Nephron progenitor cell (in vitro differentiated cells): ENCODE measurements around the gene RAD51B.

Experiments
- DNase-seq: peaks from one replicate; pipeline ENCODE4 v3.0.0; 2021
- H3K27ac Mint-ChIP-seq: 2 replicates; pipeline ENCODE4 v1.8.0; 2021; ENCODE audit warnings: mild to moderate bottlenecking, moderate library complexity, mixed read lengths
- H3K27me3 Mint-ChIP-seq: 2 replicates; pipeline ENCODE4 v1.8.0; 2021; ENCODE audit warnings: mild to moderate bottlenecking, low read depth, mixed read lengths; ENCODE audit not compliant: poor library complexity
- H3K36me3 Mint-ChIP-seq: 2 replicates; pipeline ENCODE4 v1.8.0; 2021; ENCODE audit warnings: low read depth, mixed read lengths
- H3K4me1 Mint-ChIP-seq: 2 replicates; pipeline ENCODE4 v1.8.0; 2021; ENCODE audit warnings: mixed read lengths
- H3K4me3 Mint-ChIP-seq: 2 replicates; pipeline ENCODE4 v1.8.0; 2021; ENCODE audit warnings: mild to moderate bottlenecking, moderate library complexity, mixed read lengths
- H3K9me3 Mint-ChIP-seq: 2 replicates; pipeline ENCODE4 v1.8.0; 2021; ENCODE audit warnings: mild to moderate bottlenecking, moderate library complexity, mixed read lengths
- CTCF ChIP-seq: fragments of 200-600 bp; sonication (generic); IDR thresholded peaks from 2 replicates; pipeline ENCODE4 v1.5.0; 2021; ENCODE audit warnings: antibody characterized with exemption

RAD51B gene

GRCh38 chr14:68305738-68306137 is 486.2 kb downstream of the RAD51B start:
- no peak for TF ChIP-seq CTCF

GRCh38 chr14:68306265-68306933 is 486.8 kb downstream of the RAD51B start:
- Mint-ChIP-seq H3K27me3 (peaks cover 3% of the 10 kb centered on the region), H3K27ac (peak overlapping the region; percentile 87), H3K4me3 (no peak overlapping the region), H3K9me3 (peaks cover 22% of the 10 kb centered on the region), H3K36me3 (peaks cover 24% of the 10 kb centered on the region), H3K4me1 (peaks cover 37% of the 10 kb centered on the region)
- TF ChIP-seq CTCF, result no peak
- DNase-seq, result no peak

More at GRCh38 chr14:68305738-68306137, 486.2 kb downstream of the RAD51B start:
- Mint-ChIP-seq H3K4me1 (peaks cover 37% of the 10 kb centered on the region), H3K36me3 (peaks cover 28% of the 10 kb centered on the region), H3K9me3 (peaks cover 29% of the 10 kb centered on the region), H3K4me3 (no peak overlapping the region), H3K27ac (no peak overlapping the region), H3K27me3 (peaks cover under 1% of the 10 kb centered on the region)
- DNase-seq, result no peak

- no peak for TF ChIP-seq CTCF
- peak overlapping the region; percentile 87 for H3K27ac Mint-ChIP-seq
- H3K27me3 Mint-ChIP-seq, result peaks cover 3% of the 10 kb centered on the region
- H3K4me1 Mint-ChIP-seq, result peaks cover 43% of the 10 kb centered on the region
- H3K9me3 Mint-ChIP-seq, result peaks cover 15% of the 10 kb centered on the region
- H3K4me3 Mint-ChIP-seq, result no peak overlapping the region
- H3K36me3 Mint-ChIP-seq, result peaks cover 18% of the 10 kb centered on the region
- DNase-seq, result no peak
Observed at GRCh38 chr14:68306934-68307789, 487.6 kb downstream of the RAD51B start.

GRCh38 chr14:68307790-68308168 is 488.2 kb downstream of the RAD51B start:
- peaks cover 3% of the 10 kb centered on the region for H3K27me3 Mint-ChIP-seq
- H3K4me3 Mint-ChIP-seq, result no peak overlapping the region
- DNase-seq, result no peak
- peaks cover 12% of the 10 kb centered on the region for H3K36me3 Mint-ChIP-seq
- H3K4me1 Mint-ChIP-seq, result peaks cover 49% of the 10 kb centered on the region
- peaks cover 9% of the 10 kb centered on the region for H3K9me3 Mint-ChIP-seq
- TF ChIP-seq CTCF, result no peak
- peak overlapping the region; percentile 46 for H3K27ac Mint-ChIP-seq

DNA sequence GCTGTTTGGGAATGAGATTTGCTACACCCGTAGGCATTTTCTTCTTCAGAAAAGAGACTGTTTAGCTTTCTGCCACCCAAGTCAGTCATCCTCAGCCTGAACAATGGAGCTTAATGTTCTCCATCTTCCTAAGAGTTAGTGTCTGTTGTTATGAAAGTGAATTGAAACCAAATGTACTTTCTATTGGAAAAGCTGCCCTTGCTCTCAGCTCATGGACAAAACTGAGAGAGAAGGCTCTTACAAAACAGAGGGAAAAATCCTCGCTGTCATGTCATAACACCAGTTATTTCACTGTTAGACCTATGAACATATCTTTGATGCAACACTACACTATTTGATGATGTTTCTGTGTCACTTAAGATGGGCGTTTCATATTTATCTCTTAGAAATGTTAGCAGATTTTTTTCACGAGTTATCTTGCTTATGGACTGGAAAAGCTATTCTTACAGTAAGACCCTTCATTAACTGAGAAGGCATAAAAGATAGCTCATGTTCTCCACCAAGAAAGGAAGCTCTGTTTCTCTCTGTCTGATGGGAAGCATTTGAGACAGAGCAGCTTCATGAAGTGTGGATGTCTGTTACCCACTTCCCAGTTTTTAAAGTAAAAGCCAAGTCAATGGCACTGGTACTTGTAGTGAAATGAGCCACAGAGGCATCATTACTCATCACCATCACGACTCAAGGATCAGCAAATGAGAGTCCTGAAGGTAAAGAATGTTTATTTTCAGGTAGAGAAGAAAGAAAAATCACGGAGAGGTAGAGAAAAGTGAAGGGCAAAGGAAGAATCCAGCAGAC is 489.3 kb downstream of the RAD51B start:
- TF ChIP-seq CTCF, result no peak
- Mint-ChIP-seq H3K27me3 (peaks cover 3% of the 10 kb centered on the region), H3K4me1 (peaks cover 61% of the 10 kb centered on the region), H3K36me3 (peaks cover 3% of the 10 kb centered on the region), H3K9me3 (no peaks in the 10 kb centered on the region), H3K27ac (peak overlapping the region; percentile 24), H3K4me3 (no peak overlapping the region)
- DNase-seq, result no peak
